Activated B cell treated with CpG ODN at 0.5 μM for 24 hours (primary cell): ENCODE results near the gene CYB561D2. TPM values are rescaled to one million over a fixed set of nuclear protein-coding genes. Genes with fewer than 3 reads are reported as not detected.

Experiments
- ATAC-seq: fragments of 200-7000 bp; cut with Tn5 transposase; one replicate; pipeline ENCODE4 v1.10.0; 2021; ENCODE audit warnings: low read depth, mild to moderate bottlenecking, moderate library complexity
- CTCF ChIA-PET: fragments of 350-600 bp; sonication (Branson Sonifier 250); formaldehyde crosslinking; loops from one replicate; lab custom pipeline; 2021; ENCODE audit warnings: antibody characterized with exemption; lab: Charles Lee
- POLR2A ChIA-PET: fragments of 350-600 bp; sonication (Branson Sonifier 250); formaldehyde crosslinking; loops from one replicate; lab custom pipeline; 2021; ENCODE audit warnings: antibody characterized with exemption; lab: Charles Lee
- DNase-seq: peaks from one replicate; pipeline ENCODE4 v3.0.0; 2022
- H3K27ac Mint-ChIP-seq: one replicate; pipeline ENCODE4 v1.8.0; 2020; ENCODE audit warnings: mixed read lengths
- H3K27me3 Mint-ChIP-seq: one replicate; pipeline ENCODE4 v1.8.0; 2021; ENCODE audit warnings: mixed read lengths
- H3K36me3 Mint-ChIP-seq: one replicate; pipeline ENCODE4 v1.8.0; 2021; ENCODE audit warnings: low read depth, mixed read lengths
- H3K4me1 Mint-ChIP-seq: one replicate; pipeline ENCODE4 v1.8.0; 2021; ENCODE audit warnings: mixed read lengths
- H3K4me3 Mint-ChIP-seq: one replicate; pipeline ENCODE4 v1.8.0; 2020; ENCODE audit warnings: mild to moderate bottlenecking, mixed read lengths
- H3K9me3 Mint-ChIP-seq: one replicate; pipeline ENCODE4 v1.8.0; 2020; ENCODE audit warnings: mixed read lengths
- intact Hi-C: fragments of 100-400 bp; cut with micrococcal nuclease; formaldehyde crosslinking; loops from one replicate; pipeline ENCODE4 v1.15.1; 2024
- total RNA-seq: library from RNA; stranded (reverse); gene quantifications from 2 replicates; pipeline ENCODE4 v1.2.3, GENCODE V29; 2022
- TF ChIP-seq, protein P1 (sequence below): fragments of 200-600 bp; IDR thresholded peaks from one replicate; pipeline ENCODE4 v1.8.0; 2022; ENCODE audit warnings: antibody characterized with exemption, mild to moderate bottlenecking

CYB561D2 gene
- total RNA-seq, 1 donor from 2014 or later: 26.0 TPM

DNA sequence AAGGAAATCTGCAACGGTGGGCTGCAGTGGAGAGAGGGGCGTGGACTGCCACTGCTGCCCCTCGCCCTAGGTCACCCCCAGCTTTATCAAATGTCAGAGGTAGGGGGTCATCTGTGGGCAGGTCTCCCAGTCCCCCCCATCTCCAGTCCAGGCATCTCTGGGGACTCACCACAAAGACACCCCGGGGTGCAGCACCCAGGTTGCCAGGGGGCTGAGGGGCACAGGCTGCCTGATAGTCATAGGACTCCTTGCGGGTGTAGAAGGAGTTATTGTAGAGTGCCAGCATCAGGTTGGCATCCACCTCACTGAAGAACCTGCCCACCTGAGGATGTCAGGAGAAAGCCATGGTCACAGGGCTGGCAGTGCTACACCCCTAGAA is 15.2 kb downstream of the CYB561D2 start:
- intact Hi-C loops: loop anchor here (1.0 kb wide), 3 partner anchors 16 to 250 kb away; partner anchors contain the start of genes CYB561D2 and NPRL2
- ATAC-seq (no peak), DNase-seq (no peak)
- peak overlapping the region; percentile 83 for H3K27ac Mint-ChIP-seq
- H3K9me3 Mint-ChIP-seq: no peaks in the 10 kb centered on the region
- peaks cover 2% of the 10 kb centered on the region for H3K27me3 Mint-ChIP-seq
- ChIA-PET CTCF (no interaction called here), POLR2A (interaction anchor here (1.0 to 2.1 kb wide), 8 partner anchors 9 to 250 kb away, joined by 3 to 21 read pairs (median 5); partner anchors contain the start of genes C3orf18, CYB561D2, NPRL2 and RASSF1)
- no peaks in the 10 kb centered on the region for H3K36me3 Mint-ChIP-seq
- TF ChIP-seq, protein P1, sequence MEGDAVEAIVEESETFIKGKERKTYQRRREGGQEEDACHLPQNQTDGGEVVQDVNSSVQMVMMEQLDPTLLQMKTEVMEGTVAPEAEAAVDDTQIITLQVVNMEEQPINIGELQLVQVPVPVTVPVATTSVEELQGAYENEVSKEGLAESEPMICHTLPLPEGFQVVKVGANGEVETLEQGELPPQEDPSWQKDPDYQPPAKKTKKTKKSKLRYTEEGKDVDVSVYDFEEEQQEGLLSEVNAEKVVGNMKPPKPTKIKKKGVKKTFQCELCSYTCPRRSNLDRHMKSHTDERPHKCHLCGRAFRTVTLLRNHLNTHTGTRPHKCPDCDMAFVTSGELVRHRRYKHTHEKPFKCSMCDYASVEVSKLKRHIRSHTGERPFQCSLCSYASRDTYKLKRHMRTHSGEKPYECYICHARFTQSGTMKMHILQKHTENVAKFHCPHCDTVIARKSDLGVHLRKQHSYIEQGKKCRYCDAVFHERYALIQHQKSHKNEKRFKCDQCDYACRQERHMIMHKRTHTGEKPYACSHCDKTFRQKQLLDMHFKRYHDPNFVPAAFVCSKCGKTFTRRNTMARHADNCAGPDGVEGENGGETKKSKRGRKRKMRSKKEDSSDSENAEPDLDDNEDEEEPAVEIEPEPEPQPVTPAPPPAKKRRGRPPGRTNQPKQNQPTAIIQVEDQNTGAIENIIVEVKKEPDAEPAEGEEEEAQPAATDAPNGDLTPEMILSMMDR: no peak
- H3K4me1 Mint-ChIP-seq: peaks cover 19% of the 10 kb centered on the region
- H3K4me3 Mint-ChIP-seq: peak overlapping the region; percentile 85

DNA sequence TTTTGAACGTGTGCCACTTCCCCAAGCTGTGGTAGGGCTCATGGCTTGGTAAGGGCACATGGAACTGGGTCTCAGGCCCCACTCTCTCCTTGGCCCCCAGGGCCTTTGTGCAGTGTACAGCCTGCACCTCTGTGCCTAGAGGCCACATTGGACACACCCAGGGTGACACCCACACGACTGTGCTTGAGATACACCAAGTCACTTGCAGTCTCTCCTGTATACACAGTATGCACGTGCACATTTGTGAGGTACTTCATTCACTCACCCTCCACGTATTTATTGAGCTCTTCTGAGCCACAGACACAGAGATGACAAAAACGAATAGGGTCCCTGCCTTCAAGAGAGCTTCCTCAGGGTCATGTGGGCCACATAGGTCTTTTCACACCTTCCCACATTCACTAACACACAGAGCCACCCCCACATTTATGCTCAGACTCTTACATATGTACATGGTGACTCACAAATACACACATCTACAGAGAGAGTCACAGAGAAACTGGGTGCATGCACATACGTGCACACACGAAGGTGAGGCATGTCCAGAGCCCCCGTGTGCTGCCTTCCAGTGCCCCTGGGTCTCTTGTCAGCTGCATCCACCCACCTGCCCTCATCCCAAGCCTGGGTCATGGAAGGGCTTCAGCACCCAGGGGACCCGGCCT is 18.5 kb downstream of the CYB561D2 start:
- ChIA-PET CTCF (no interaction called here), POLR2A (no interaction called here)
- Mint-ChIP-seq H3K36me3 (no peaks in the 10 kb centered on the region), H3K4me3 (no peak overlapping the region), H3K27me3 (peaks cover 2% of the 10 kb centered on the region), H3K9me3 (no peaks in the 10 kb centered on the region), H3K27ac (no peak overlapping the region), H3K4me1 (peaks cover 17% of the 10 kb centered on the region)
- no peak for ATAC-seq
- intact Hi-C loops: no loop called here
- TF ChIP-seq, protein P1: no peak
- no peak for DNase-seq

DNA sequence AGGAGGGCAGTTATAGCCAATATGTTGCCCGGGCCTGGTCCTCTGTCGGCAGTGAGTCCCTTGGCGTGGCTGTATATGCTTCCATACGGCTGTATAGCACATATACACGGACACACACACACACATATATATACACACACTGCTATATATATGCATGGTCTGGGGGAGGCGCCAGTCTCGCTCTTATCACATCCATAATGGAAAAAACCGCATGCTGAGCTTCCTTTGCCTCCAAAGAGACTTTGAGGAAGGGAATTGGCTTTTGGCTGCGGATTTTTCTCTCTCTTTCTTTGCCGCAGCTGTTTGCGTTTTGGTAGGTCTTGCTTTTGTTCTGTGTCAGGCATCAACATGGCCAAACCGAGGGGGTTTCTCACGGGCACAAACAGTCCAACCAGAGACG is 19.9 kb downstream of the CYB561D2 start:
- Mint-ChIP-seq H3K4me1 (peaks cover 8% of the 10 kb centered on the region), H3K4me3 (no peak overlapping the region), H3K9me3 (no peaks in the 10 kb centered on the region), H3K27me3 (peaks cover 2% of the 10 kb centered on the region), H3K27ac (no peak overlapping the region), H3K36me3 (no peaks in the 10 kb centered on the region)
- DNase-seq (no peak), ATAC-seq (no peak)
- intact Hi-C loops: no loop called here
- ChIA-PET CTCF (interaction anchor here (1.2 kb wide), 1 partner anchor 171 kb away, joined by 4 read pairs; no protein-coding TSS in a partner anchor), POLR2A (no interaction called here)
- TF ChIP-seq, protein P1: no peak

DNA sequence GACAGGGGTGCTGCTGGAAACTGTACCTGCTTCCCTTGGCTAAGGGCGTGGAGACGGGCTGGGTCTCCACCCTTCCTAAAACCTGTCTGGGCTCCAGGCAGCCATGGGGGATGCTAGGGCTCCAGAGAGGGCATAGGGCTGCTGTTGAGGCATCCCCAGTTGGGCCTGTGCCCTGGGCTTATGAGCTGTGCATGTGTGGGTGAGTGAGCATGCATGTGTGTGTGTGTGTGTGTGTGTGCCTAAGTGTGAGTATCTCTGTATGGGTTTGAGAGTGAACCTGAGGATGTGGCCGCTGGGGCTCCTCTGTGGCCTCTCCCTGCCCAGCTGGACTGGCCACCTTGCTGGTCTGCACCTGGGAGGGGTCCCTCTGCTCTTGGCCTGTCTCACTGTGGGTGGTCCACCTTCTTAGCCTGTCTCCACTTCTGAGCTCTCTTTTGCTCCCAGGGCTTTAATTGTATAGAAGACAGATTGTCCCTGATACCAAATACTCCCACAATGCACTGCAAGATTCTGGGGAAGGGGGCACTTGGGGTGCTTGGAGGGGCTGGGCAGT is 20.5 kb downstream of the CYB561D2 start:
- ChIA-PET CTCF (no interaction called here), POLR2A (no interaction called here)
- Mint-ChIP-seq H3K9me3 (no peaks in the 10 kb centered on the region), H3K27ac (no peak overlapping the region), H3K36me3 (no peaks in the 10 kb centered on the region), H3K4me3 (no peak overlapping the region), H3K4me1 (peaks cover 2% of the 10 kb centered on the region), H3K27me3 (peaks cover 2% of the 10 kb centered on the region)
- ATAC-seq: no peak
- intact Hi-C loops: no loop called here
- TF ChIP-seq, protein P1: no peak
- no peak for DNase-seq

DNA sequence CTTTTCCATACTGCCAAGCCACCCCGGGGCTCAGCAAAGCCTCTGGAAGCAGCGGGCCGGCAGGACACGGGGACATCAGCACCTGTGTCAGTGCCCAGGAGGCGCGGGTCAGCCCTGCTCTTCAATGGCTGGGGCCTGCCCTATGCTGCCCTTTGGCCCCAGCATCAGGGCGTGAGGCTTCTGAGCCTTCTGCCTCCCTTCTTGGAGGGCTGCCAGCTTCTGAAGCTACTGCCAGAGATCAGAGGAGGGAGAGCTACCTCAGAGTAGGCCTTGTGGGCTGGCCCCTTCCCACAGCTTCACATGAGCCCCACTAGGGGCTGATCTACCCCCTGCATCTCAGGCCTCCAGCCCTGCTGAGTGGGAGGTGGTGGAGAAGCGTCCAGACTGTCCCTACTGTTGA is 21.7 kb downstream of the CYB561D2 start:
- H3K36me3 Mint-ChIP-seq: no peaks in the 10 kb centered on the region
- no peaks in the 10 kb centered on the region for H3K9me3 Mint-ChIP-seq
- no peak for DNase-seq
- ATAC-seq: no peak
- H3K4me1 Mint-ChIP-seq: no peaks in the 10 kb centered on the region
- intact Hi-C loops: no loop called here
- TF ChIP-seq, protein P1: no peak
- ChIA-PET CTCF (no interaction called here), POLR2A (interaction anchor here (0.6 kb wide), 1 partner anchor 1102 kb away, joined by 3 read pairs; no protein-coding TSS in a partner anchor)
- no peak overlapping the region for H3K27ac Mint-ChIP-seq
- H3K27me3 Mint-ChIP-seq: peaks cover 2% of the 10 kb centered on the region
- H3K4me3 Mint-ChIP-seq: no peak overlapping the region
